ENCODE measurements around the gene SERTAD1. TPM values are rescaled to one million over a fixed set of nuclear protein-coding genes. Genes with fewer than 3 reads are reported as not detected.

SERTAD1 gene, protein sequence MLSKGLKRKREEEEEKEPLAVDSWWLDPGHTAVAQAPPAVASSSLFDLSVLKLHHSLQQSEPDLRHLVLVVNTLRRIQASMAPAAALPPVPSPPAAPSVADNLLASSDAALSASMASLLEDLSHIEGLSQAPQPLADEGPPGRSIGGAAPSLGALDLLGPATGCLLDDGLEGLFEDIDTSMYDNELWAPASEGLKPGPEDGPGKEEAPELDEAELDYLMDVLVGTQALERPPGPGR
- total RNA-seq (2014; rRNA removed; shearing (Covaris generic)): 23.8 and 25.6 TPM in 2 replicates

GRCh38 chr19:40425450-40426287 lies at the start of gene SERTAD1:
TSS of gene SERTAD1 (minus strand) at chr19:40425992. CDS start at chr19:40423546, 2,446 bp downstream.

DNA sequence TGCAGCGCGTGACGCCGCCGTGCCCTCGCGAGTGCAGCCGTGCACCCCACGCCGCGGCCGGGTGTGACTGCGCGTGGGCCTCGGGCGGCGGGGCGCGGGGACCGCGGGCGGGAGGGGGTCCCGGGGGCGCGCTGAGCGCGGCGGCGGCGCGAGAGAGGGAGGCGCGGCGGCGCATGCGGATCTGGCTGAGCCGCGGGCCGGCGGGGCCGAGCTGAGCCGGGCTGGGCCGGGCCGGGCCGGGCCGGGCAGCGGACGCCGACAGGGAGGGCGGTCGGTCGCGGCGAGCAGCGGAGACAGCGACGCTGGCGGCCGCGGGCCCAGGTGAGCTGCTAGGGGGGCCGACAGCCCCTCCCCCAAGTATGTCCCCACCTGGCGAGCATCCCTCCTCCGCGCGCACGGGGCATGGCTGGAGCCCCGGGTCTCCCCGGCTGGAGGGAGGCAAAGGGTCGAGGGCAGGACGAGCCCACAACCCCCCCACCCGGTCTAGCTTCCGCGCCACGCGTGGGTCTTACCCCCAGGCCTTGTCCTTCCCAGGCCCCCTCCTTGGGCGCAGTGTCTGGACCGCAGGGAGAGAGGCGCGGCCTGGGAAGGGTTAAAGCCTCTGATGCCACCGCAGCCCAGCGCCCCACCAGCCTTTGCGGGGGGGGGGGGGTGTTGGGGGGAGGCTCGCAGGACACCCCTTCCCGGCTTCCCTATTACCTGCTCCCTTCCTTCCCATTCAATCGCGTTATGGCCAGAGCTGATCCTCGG lies 41.4 kb upstream of the SERTAD1 start, which contains the start of gene SPTBN4:
Gene SPTBN4 (plus strand): TSS at position 17 of the 750 bp plus-strand sequence. CDS start 5,621 bp downstream, outside the sequence.

GRCh38 chr19:40465557-40466218 lies 39.9 kb upstream of the SERTAD1 start, which contains the start of gene BLVRB:
TSS of gene BLVRB (minus strand) at chr19:40465745. CDS start at chr19:40465688, 57 bp downstream.

DNA sequence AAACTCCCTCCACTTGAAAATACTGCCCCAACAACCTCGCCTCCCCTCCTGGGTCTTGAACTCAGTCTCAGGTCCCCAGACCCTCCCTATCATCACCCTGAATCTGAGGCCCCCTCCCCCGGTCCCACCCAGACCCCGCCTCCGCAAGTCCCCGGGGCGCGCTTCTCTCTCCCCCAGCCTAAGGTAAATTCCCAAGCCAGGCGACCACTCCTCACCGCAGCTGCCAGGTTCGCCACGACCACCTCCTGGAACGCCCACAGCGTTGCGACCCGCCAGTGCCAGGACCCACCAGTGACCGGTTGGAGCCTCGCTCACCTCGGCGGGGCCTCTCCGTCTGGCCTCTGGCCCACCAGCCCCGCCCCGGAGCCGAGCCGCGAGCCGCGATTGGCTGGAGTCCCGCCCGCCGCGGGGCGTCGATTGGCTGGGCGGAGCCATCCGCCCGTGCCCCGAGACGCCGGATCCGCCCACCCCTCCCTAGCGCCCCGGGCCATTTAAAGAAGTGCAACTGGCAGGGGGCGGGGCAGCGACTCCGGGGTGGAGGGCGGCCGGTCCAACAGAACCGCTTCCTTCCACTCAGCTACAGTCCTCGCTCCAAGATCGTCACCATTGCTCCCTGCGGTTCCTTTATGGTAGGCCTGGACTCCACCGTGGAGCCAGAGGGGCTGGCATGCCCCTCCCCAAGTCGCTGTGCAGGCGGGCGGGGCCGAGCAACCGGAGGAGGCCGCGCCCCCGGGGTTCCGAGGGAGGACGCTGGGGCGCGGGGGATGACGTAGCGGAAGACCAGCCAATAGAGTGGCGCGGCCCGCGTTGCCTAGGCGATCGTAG lies 18.4 kb upstream of the SERTAD1 start, which contains the start of gene SERTAD3:
Gene SERTAD3 (minus strand): TSS at position 336 of the 825 bp plus-strand sequence. CDS start 2,255 bp downstream, outside the sequence.

DNA sequence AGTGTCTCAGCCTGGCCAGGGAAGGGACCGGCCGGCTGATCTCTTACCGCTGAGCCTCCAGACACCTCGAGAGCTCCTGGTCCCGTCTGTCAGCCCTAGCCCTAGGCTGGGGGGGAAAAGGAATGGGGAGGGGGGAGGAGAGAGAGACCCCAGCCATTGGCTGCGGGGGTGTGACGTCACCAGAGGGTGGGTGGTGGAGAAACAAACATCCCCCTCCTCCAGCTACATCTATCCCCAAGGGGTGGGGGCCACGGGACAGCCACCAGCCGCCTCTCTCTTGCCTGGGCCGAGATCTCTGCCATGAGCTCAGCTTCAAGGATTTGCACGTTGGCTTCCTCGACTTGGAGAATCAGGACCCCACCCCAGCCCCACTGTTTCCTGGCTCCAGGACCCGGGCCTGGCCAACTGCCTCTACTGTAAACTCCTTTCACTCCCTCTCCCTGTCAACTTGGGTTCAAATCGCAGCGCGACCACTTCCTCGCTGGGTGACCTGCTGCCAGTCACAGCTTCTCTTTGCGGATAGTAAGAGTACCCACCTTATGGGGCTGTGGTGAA lies 12.4 kb downstream of the SERTAD1 start, which contains the start of gene PRX:
Gene PRX (minus strand): TSS at position 88 of the 555 bp plus-strand sequence. CDS start 5,446 bp downstream, outside the sequence.

DNA sequence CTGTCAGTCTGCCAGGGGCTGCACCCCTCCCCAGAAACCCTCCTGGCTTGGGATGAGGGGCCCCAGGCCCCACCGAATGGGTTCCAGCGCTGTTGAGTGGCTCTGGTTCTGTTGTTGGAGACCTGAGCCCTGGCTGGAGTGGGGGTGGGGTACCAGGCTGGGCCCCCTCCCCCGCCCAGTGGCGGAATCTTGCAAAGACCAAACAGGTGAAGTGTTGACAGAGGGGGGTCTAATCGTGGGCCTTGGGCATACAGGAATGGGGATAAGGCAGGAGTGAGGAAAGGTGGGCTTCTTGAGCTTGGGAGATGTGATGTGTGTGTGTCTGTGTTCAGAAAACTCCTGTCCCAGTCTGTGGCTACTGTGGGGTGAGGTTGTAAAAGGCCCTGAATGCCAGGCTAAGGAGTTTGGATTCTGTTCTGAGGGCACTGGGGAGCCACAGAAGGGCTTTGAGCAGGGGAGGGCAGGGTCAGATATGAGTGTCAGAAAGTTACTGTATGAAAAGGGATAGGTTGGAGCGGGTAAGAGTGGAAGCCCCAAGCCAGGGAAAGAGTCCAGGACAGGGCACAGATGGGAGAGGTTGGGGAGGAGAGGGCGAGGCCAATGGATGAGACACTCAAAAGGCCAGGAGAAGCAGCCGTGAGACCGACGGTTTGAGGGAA lies 35.6 kb downstream of the SERTAD1 start, which contains the start of gene HIPK4:
Gene HIPK4 (minus strand): TSS at position 98 of the 659 bp plus-strand sequence. CDS start 279 bp downstream, outside the sequence.

Small RNA genes lying within 50 kb of the gene (small RNA-seq; reads per million reads assigned to genes)
- not detected for gene RF00017

Other genes starting within 250 kb of the SERTAD1 start
- gene MAP3K10, start 234.6 kb downstream of the SERTAD1 start, total RNA-seq (2014; rRNA removed; shearing (Covaris generic)): 15.7 and 19.6 TPM in 2 replicates
- 0.27 and 0.72 TPM in 2 replicates for gene TTC9B, start 207.6 kb downstream of the SERTAD1 start, total RNA-seq (2014; rRNA removed; shearing (Covaris generic))
- not detected in 2 replicates for gene CCNP, start 199.3 kb downstream of the SERTAD1 start, total RNA-seq (2014; rRNA removed; shearing (Covaris generic))
- 99.1 and 100 TPM in 2 replicates for gene AKT2, start 140.6 kb downstream of the SERTAD1 start, total RNA-seq (2014; rRNA removed; shearing (Covaris generic))
- gene C19orf47, start 77.6 kb downstream of the SERTAD1 start, total RNA-seq (2014; rRNA removed; shearing (Covaris generic)): 15.9 and 19.0 TPM in 2 replicates
- gene PLD3, start 77.3 kb downstream of the SERTAD1 start, total RNA-seq (2014; rRNA removed; shearing (Covaris generic)): 127 and 131 TPM in 2 replicates
- gene HIPK4, start 35.8 kb downstream of the SERTAD1 start, total RNA-seq (2014; rRNA removed; shearing (Covaris generic)): 0.19 TPM in 1 of 2 replicates, not detected in the other
- 1.2 and 1.7 TPM in 2 replicates for gene PRX, start 12.6 kb downstream of the SERTAD1 start, total RNA-seq (2014; rRNA removed; shearing (Covaris generic))
- gene SERTAD3, start 18.3 kb upstream of the SERTAD1 start, total RNA-seq (2014; rRNA removed; shearing (Covaris generic)): 4.0 and 5.6 TPM in 2 replicates
- gene BLVRB, start 39.8 kb upstream of the SERTAD1 start, total RNA-seq (2014; rRNA removed; shearing (Covaris generic)): 41.0 and 52.6 TPM in 2 replicates
- gene SPTBN4, start 41.0 kb upstream of the SERTAD1 start, total RNA-seq (2014; rRNA removed; shearing (Covaris generic)): 0.27 and 0.75 TPM in 2 replicates
- 23.2 and 32.5 TPM in 2 replicates for gene SHKBP1, start 150.9 kb upstream of the SERTAD1 start, total RNA-seq (2014; rRNA removed; shearing (Covaris generic))
- 50.1 and 53.4 TPM in 2 replicates for gene LTBP4, start 175.4 kb upstream of the SERTAD1 start, total RNA-seq (2014; rRNA removed; shearing (Covaris generic))